Forelimb muscle (tissue), 1 donor: ENCODE data around the gene CEP170. TPM values are rescaled to one million over a fixed set of nuclear protein-coding genes. Genes with fewer than 3 reads are reported as not detected.
"Not testable (repeated sequence)": the region's sequence is repeated elsewhere in the genome, so short reads cannot be mapped to it uniquely, and the experiment has no call there.

Source experiments
- DNase-seq: peaks from one replicate; pipeline ENCODE4 v3.0.0-alpha.2; 2013; ENCODE audit warnings: low read depth
- polyA plus RNA-seq: library from polyadenylated mRNA; unstranded; fragments of 120-200 nt; gene quantifications from one replicate; pipeline ENCODE4 v1.2.1, GENCODE V29; 2013; ENCODE audit not compliant: insufficient read length

CEP170 gene
- polyA plus RNA-seq, 1 donor, result 51.1 TPM

GRCh38 chr1:243233908-243234307, 21.2 kb downstream of the CEP170 start:
- no peak for DNase-seq

- DNase-seq, result no peak
Measured at GRCh38 chr1:243230914-243231313, 24.2 kb downstream of the CEP170 start.

- no peak for DNase-seq
Measured at GRCh38 chr1:243229526-243229925, 25.6 kb downstream of the CEP170 start.

GRCh38 chr1:243227622-243228021, 27.5 kb downstream of the CEP170 start:
- no peak for DNase-seq

GRCh38 chr1:243218059-243218458, 37.0 kb downstream of the CEP170 start:
- DNase-seq, result no peak

GRCh38 chr1:243217349-243217748, 37.7 kb downstream of the CEP170 start:
- no peak for DNase-seq

GRCh38 chr1:243216741-243217140, 38.3 kb downstream of the CEP170 start:
- DNase-seq, result no peak

- DNase-seq, result not testable (repeated sequence)
Measured at GRCh38 chr1:243215276-243215875, 39.7 kb downstream of the CEP170 start.

- DNase-seq, result no peak
Measured at GRCh38 chr1:243213045-243213787, 41.9 kb downstream of the CEP170 start.

GRCh38 chr1:243211984-243212383, 43.1 kb downstream of the CEP170 start:
- not testable (repeated sequence) for DNase-seq

- DNase-seq, result not testable (repeated sequence)
Measured at GRCh38 chr1:243205026-243205501, 50.0 kb downstream of the CEP170 start.

- not testable (repeated sequence) for DNase-seq
Measured at GRCh38 chr1:243204336-243204735, 50.7 kb downstream of the CEP170 start.

- DNase-seq, result not testable (repeated sequence)
Measured at GRCh38 chr1:243203196-243203595, 51.9 kb downstream of the CEP170 start.

- not testable (repeated sequence) for DNase-seq
Measured at GRCh38 chr1:243201316-243201715, 53.8 kb downstream of the CEP170 start.

- not testable (repeated sequence) for DNase-seq
Measured at GRCh38 chr1:243197524-243197923, 57.6 kb downstream of the CEP170 start.

- not testable (repeated sequence) for DNase-seq
Measured at GRCh38 chr1:243193330-243193729, 61.8 kb downstream of the CEP170 start.

GRCh38 chr1:243186201-243186995, 68.7 kb downstream of the CEP170 start:
- not testable (repeated sequence) for DNase-seq

- not testable (repeated sequence) for DNase-seq
Measured at GRCh38 chr1:243184787-243185186, 70.3 kb downstream of the CEP170 start.

GRCh38 chr1:243183661-243184060, 71.4 kb downstream of the CEP170 start:
- not testable (repeated sequence) for DNase-seq

- not testable (repeated sequence) for DNase-seq
Measured at GRCh38 chr1:243183176-243183575, 71.9 kb downstream of the CEP170 start.

- DNase-seq, result no peak
Measured at GRCh38 chr1:243179720-243180119, 75.4 kb downstream of the CEP170 start.

- DNase-seq, result not testable (repeated sequence)
Measured at GRCh38 chr1:243177792-243178191, 77.3 kb downstream of the CEP170 start.
